GM18951 (cell line): ENCODE results near the gene LYPD6.

ENCODE experiments used
- POLR2A ChIP-seq: IDR thresholded peaks from 4 replicates; pipeline ENCODE4 v1.6.1; 2011; ENCODE audit warnings: mild to moderate bottlenecking; ENCODE audit not compliant: insufficient read length, insufficient read depth; ENCODE audit errors: extremely low read depth
- in situ Hi-C: fragments of 300-500 bp; cut with MboI; formaldehyde crosslinking; loops from one replicate; pipeline ENCODE4 v1.12.0; 2022; ENCODE audit warnings: low sequenced_read_pairs, mixed read lengths, inconsistent platforms; ENCODE audit not compliant: unreplicated experiment

The LYPD6 gene

DNA sequence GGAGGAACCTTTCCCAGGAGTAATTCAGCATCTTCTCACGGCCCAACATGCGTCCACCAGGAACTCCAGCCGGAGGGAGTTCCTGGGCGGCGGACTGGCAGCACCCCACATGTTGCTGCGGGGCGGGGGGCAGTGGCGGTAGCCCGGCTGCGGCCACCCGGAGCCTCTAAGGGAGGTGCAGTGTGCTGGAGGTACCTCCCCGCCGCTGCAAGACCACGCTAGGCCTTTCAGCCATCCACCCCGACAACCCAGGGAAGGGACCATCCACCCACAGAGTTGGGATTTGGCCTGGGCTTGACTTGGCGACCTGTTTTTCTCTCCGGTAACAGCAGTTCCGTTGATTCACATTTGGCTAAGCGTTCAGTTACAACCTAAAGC is 625 bp downstream of the LYPD6 start:
- in situ Hi-C loops, result no loop called here
- no peak for TF ChIP-seq POLR2A

DNA sequence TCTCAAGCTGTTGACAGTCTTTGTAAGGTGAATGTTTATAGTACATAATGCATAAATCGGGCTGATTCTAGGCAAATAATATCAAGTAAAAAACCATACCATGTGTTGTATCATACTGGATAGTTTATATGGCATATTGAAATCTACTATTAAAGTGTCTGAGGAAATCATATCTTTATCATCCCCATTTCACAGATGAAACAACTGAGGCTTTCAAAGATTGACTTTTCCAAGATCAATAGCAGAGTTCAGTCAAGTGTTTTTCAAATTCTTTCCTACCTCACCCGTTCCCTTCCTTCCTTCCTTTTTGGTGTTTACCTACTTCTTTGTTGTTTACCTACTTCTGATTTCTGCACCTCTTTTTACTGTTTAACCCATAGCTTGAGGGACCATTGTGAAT is 2.0 kb downstream of the LYPD6 start:
- TF ChIP-seq POLR2A, result no peak

DNA sequence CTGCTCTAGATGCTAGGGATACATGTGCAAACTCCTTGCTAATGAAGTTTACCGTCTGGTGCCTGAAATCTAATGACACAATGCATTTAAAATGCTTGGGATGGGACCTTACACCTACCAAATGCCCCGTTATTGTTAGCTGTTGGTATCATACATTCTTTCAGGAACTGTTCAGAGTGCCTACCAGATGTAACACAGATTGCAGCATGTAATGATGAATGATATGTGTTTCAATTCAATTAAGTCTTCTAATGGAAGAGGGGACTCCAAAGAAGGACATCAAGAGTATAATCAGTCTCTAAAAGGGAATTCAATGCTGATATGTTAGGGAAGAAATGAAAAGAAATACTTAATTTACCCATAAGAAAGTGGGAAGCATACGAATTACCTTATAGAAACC is 3.2 kb downstream of the LYPD6 start:
- in situ Hi-C loops, result no loop called here
- TF ChIP-seq POLR2A, result no peak

More for the DNA sequence above, 2.0 kb downstream of the LYPD6 start:
- in situ Hi-C loops, result no loop called here

DNA sequence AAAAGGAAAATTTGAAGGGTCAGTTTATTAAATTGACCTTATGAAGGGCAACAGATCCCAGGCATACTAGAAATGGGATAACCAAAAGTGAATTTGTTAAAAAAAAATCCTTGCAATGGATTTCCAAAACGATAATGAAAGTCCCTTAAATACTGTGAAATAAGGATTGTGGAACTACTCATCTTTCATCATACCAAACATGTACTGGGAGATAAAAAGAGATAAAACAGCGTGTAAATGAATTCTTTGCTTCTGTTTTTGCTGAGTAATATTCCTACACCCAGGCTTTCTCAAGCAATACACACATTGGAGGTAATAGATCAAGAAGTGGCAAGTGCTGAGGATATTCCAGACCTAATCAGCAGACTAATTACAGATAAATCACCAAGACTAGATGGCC is 3.8 kb downstream of the LYPD6 start:
- in situ Hi-C loops, result no loop called here
- TF ChIP-seq POLR2A, result no peak

DNA sequence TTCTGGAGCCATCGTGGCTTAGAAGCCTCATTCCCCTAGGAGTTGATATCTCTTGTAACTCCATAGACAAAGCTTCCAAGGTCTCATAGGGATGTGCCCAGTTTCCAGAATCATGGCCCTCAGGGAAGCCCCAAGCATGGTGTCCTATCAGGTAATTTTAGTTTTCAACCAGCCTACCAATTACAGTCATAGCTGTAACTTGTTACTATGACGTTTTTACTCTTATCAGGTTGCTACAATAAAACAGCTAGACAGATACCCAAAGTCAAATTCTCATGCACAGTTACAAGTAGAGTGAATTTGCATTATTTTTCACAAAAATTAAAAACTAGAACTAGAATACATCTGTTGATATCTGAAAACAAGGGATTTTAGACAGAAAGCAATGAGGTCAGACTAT is 8.9 kb downstream of the LYPD6 start:
- in situ Hi-C loops, result no loop called here
- TF ChIP-seq POLR2A, result no peak

DNA sequence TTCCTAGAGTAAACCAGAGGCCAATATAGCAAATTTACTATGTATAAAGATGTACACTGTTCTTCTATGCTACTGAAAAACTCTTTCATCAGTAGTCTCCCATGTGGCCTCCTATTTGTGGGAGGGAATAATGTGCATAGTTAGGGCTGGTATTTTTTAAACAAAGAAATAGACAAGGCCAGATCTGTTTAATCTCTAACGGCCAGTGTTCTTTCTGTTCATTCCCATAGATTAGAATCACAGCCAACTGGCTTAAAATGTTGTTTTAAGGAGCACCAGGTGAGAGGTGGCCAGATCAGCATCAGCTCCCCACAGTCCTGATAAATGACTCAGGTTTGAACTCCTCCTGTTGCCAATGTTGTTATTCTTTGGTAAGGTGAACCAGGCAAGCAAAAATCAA is 12.1 kb downstream of the LYPD6 start:
- in situ Hi-C loops, result no loop called here
- no peak for TF ChIP-seq POLR2A

DNA sequence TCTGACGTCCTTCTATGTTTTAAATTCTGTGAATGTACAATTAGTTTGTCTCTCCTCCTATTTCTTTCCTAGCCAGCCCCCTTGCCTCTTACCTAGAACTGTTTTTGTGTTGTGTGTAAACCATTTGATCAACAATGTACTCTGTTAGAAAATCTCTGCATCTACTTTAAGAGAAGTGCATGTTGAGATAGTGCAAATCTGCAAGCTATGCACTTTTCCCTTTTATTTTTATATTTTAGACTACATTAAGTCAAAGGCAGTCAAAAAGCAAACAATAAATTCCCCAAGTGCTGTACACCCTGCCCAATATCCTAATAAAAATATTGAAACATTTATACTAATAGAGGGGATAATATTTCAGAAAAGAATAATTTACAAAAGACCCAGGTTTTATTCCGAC is 13.7 kb downstream of the LYPD6 start:
- in situ Hi-C loops, result no loop called here
- no peak for TF ChIP-seq POLR2A

DNA sequence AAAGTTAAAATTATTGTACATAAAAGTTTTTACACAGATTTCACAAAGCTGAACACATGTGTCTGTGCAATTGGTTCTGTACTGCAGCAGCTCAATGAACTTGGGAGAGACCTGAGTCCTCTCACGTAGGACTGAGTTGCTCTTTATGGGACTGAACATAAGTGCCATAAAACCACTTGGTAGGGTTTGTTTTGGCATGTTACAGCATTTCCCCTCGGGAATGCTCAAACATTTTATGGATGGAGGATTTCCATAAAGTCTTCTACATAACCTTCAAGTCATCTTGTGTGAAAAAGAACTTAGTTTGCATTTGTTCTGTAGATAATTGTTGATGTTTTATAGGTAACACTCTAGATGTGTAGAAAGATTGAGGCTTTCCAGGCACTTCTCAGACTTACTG is 15.9 kb downstream of the LYPD6 start:
- TF ChIP-seq POLR2A, result no peak
- in situ Hi-C loops, result no loop called here

DNA sequence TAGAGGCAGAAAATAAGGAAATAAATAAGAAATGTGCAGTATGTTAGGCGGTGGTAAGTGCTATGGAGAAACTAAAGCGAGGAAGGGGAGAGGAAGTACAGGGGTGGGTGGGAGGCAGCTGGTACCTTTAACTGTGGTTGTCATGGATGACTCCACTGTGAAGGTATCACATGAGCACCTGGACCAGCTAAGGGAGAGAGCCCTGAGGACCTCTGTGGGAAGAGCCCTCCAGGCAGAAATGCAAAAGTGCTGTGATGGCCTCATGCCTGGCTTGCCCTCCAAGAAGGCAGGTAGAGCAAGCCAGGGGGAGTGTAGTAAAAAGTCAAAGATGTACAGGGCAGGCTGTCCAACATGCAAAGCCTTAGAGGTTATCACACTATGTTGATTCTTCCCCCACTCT is 17.9 kb downstream of the LYPD6 start:
- TF ChIP-seq POLR2A, result no peak
- in situ Hi-C loops, result no loop called here

DNA sequence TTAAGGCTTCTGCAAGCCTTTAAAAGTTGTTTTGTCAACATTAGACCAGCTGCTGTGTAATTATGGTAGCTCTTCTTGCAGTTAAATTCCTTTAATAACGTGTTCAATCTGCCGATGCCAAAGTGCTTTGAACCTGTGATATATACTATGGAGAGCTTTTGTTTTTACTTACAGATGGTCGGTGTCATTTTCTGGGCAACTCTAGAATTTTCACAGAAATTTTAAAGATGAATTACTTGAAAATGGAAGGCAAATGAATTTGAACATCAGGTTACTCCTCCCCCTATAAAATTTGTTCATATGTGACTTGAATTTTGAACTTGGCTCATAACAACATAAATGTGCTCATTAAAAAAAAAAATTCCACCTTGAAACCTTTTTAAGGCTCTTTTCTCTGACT is 23.0 kb downstream of the LYPD6 start:
- no peak for TF ChIP-seq POLR2A
- in situ Hi-C loops, result no loop called here

DNA sequence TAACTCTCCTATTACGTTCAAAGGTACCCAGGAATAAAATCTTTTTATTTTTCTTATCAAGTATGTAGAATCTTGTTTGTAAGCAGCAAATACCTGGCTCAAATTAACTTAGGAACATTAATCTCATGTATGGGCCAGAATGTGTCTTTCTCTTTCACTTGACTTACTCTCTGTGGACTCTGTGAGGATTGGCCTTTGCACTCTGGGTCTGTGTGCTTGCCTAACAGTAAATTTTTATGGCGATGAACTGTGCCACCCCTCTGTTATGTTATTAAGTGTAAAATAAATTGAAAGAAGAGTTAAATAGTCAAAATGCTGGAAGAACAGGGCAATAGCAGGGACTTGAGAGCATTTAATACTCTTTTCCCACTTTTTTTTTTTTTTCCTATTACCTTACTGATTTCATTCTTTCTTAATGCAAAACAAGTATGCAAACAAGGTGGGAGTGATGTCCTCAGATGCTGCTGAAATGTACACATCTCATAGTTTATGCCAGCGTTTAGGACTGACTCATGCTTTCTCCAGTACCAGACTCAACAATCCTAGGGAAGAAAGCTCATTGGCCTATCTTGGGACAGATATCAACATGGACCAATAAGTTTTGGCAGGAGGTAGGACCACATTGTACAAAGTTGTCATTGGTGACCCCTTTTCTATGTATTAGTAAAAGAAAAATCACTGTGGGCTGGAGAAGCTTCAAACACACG is 25.5 kb downstream of the LYPD6 start:
- TF ChIP-seq POLR2A, result no peak
- in situ Hi-C loops, result no loop called here

DNA sequence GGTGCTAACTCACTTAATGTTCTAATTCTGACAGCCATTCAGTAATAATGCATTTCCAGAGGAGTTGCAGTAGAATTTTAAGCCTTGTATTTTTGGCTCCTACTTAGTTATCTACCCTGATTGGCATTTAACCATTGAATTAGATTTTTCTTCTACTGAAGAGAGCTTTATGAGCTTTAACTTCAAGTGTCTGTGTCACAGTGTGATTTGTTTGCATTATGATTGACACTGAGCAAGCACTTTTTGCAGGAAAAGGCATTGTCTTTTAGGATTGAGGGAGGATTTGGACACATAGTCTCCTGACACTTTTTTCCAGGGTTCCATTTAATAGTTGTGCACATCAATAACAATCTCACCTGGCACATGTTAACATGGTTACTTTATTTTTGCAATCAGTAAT is 26.7 kb downstream of the LYPD6 start:
- TF ChIP-seq POLR2A, result no peak
- in situ Hi-C loops, result no loop called here

DNA sequence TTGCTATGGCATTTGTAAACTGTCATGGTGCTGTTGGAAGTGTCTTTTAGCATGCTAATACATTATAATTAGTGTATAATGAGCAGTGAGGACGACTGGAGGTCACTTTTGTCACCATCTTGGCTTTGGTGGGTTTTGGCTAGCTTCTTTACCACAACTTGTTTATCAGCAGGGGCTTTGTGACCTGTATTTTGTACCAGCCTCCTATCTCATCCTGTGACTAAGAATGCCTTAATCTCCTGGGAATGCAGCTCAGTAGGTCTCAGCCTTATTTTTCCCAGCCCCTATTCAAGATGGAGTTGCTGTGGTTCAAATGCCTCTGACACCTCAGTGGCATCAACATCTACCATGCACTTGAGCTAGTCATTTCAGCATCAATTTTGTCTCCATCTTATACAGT is 29.7 kb downstream of the LYPD6 start:
- no peak for TF ChIP-seq POLR2A
- in situ Hi-C loops, result no loop called here

DNA sequence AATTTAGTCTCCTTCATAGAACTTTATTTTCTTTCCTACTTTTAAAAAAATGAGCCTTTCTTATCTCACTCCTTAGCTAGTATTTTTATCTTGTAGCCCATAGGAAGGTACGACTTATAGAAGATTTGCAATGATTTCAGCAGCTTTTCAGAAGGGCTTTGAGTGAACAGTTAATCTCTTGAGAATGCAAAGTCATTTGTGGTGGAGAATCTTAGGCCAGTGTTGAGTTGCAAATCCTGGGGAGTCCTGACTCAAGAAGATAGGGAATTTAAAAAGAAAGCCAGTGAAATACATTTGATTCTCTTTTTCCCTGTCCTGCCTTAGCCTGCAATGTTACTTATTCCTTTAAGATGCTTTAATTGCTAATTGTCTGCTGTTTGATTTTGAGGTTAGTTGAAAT is 33.6 kb downstream of the LYPD6 start:
- TF ChIP-seq POLR2A, result no peak
- in situ Hi-C loops, result no loop called here

DNA sequence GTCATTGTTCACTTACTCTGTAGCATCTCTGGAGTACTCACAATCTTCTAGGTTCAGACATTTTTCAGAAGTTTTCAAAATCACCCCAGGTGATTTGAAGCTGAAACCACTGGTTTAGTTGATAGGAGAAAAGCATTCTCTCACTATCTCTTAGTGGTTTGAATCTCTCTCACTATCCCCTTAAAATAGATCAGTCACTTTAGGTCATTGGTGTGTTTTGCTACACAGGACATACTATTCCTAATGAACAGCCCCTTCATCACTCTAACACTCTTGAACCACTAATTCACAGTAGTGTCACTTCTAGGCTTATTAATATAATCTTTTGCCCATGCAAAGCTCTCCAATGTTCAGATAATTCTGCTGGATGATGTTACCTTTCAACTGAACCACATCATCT is 34.5 kb downstream of the LYPD6 start:
- no peak for TF ChIP-seq POLR2A
- in situ Hi-C loops, result no loop called here
